Endothelial cell of umbilical vein (primary cell): ENCODE results near the gene FYCO1.

Experiments used
- CTCF ChIP-seq, 2 donors: IDR thresholded peaks; 1 replicate in 1 of 2; 2 replicates in 1 of 2; pipeline ENCODE4 v1.5.1; 2011; ENCODE audit warnings: low read length in 2 of 2, mild to moderate bottlenecking in 2 of 2, moderate library complexity in 2 of 2, control low read depth in 1 of 2, inconsistent platforms in 1 of 2, low read depth in 1 of 2; ENCODE audit not compliant: insufficient read depth in 1 of 2; ENCODE audit errors: extremely low read depth in 1 of 2
- POLR2A ChIP-seq: IDR thresholded peaks from 2 replicates; pipeline ENCODE4 v1.6.1; 2012; ENCODE audit warnings: low read depth, mild to moderate bottlenecking, control low read depth, low read length
- POLR2AphosphoS5 ChIP-seq: IDR thresholded peaks from 2 replicates; pipeline ENCODE4 v1.6.1; 2012; ENCODE audit warnings: low read depth, mild to moderate bottlenecking, control low read depth, low read length, moderate library complexity; ENCODE audit not compliant: insufficient read depth

- TF ChIP-seq CTCF (IDR thresholded peaks at IDR 0.05; ENCODE audit: extremely low read depth in 1 of 2, insufficient read depth in 1 of 2, low read depth in 1 of 2, low read length in 2 of 2), result no peak
- TF ChIP-seq POLR2A, result no peak
- TF ChIP-seq POLR2AphosphoS5, result no peak
These were observed 105.2 kb downstream of the FYCO1 start for GRCh38 chr3:45890405-45890804.
